ENCODE measurements around the gene DDB1. TPM values are rescaled to one million over a fixed set of nuclear protein-coding genes. Genes with fewer than 3 reads are reported as not detected.
A peak's percentile ranks its signal among the peaks of the same experiment; 100 is the strongest.

DDB1 gene
- total RNA-seq, 2 donors from 2014 or later = 244 to 251 TPM

DNA sequence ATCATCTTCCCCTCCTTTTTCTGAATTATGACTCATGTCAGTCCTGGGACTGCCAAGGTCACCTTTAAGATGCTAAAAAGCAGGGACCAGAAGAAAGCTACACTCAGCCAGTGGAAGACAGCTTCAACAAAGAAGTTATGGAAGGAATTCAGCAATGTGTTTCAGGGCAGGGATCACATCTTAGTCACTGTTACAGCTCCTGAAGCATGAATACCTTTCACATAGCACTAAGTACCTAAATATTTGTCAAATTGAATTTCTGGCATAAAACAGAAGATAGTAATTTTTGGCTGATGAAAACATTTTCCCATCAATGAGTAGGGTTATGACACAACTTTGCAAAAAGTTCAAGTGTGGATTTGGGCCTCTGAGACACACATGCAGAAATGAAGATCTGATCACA is 5.2 kb downstream of the DDB1 start:
- no peak overlapping the region for H3K9ac ChIP-seq (ENCODE audit: extremely low read depth, low read length, poor library complexity, severe bottlenecking)
- Mint-ChIP-seq H3K36me3 (ENCODE audit: low read depth) (peaks cover 57% of the 10 kb centered on the region), H3K27ac (no peak overlapping the region), H3K9me3 (no peaks in the 10 kb centered on the region), H3K4me1 (peaks cover 26% of the 10 kb centered on the region), H3K27me3 (ENCODE audit: insufficient read depth) (no peaks in the 10 kb centered on the region), H3K4me3 (no peak overlapping the region)
- H3K4me3 ChIP-seq (ENCODE audit: low read length) = no peak overlapping the region
- no peaks in the 10 kb centered on the region for H3K9me3 ChIP-seq (ENCODE audit: control insufficient read depth, low read length)
- peaks cover 7% of the 10 kb centered on the region for H3K4me1 ChIP-seq (ENCODE audit: control insufficient read depth, insufficient read depth, low read length)
- H3K27me3 ChIP-seq (ENCODE audit: control insufficient read depth, insufficient read depth, low read length, poor library complexity, severe bottlenecking) = no peaks in the 10 kb centered on the region
- H3K27ac ChIP-seq (ENCODE audit: low read depth, low read length) = no peak overlapping the region
- no peak for DNase-seq
- peaks cover 71% of the 10 kb centered on the region for H3K36me3 ChIP-seq (ENCODE audit: control insufficient read depth, insufficient read depth, low read length)
- TF ChIP-seq, protein P1, sequence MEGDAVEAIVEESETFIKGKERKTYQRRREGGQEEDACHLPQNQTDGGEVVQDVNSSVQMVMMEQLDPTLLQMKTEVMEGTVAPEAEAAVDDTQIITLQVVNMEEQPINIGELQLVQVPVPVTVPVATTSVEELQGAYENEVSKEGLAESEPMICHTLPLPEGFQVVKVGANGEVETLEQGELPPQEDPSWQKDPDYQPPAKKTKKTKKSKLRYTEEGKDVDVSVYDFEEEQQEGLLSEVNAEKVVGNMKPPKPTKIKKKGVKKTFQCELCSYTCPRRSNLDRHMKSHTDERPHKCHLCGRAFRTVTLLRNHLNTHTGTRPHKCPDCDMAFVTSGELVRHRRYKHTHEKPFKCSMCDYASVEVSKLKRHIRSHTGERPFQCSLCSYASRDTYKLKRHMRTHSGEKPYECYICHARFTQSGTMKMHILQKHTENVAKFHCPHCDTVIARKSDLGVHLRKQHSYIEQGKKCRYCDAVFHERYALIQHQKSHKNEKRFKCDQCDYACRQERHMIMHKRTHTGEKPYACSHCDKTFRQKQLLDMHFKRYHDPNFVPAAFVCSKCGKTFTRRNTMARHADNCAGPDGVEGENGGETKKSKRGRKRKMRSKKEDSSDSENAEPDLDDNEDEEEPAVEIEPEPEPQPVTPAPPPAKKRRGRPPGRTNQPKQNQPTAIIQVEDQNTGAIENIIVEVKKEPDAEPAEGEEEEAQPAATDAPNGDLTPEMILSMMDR (conservative IDR thresholded peaks at IDR 0.05) = no peak

DNA sequence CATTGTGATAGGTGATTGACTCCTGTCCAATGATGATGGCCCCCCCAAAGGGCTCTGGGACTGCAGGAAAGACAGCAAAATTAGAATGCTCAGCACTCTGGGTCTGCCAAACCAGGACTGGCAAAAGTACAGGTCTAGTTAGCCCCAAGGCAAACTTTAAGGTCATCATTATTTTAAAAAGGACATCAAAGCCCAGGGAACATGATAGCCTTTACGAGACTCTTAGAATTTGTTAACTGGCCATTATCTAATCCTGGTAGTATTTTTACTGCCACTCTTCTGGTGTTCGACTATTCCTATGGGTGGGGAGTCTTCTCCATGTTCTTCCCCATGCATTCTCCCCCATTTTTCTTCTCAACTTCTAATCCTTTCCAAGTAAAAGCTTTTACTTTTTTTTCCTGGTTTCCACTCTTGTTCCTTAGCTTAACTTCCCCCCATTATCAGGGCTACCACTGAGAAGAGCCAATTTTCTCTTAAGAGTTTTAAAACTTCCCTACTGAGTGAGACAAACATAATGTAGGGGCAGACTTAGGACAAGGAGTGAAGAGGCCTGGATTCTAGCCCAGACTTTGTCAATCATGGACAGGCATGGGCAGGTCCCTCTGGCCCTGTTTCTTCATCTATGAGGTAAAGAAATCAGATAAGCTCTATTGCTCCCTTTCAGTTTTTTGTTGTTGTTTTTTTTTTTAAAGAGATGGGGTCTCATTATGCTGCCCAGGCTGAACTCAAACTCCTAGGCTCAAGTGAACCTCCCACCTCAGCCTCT is 7.1 kb downstream of the DDB1 start:
- Histone ChIP-seq H3K4me1 (ENCODE audit: control insufficient read depth, insufficient read depth, low read length) (peaks cover 7% of the 10 kb centered on the region), H3K9me3 (ENCODE audit: control insufficient read depth, low read length) (no peaks in the 10 kb centered on the region), H3K27me3 (ENCODE audit: control insufficient read depth, insufficient read depth, low read length, poor library complexity, severe bottlenecking) (no peaks in the 10 kb centered on the region), H3K36me3 (ENCODE audit: control insufficient read depth, insufficient read depth, low read length) (peaks cover 89% of the 10 kb centered on the region), H3K9ac (ENCODE audit: extremely low read depth, low read length, poor library complexity, severe bottlenecking) (no peak overlapping the region), H3K4me3 (ENCODE audit: low read length) (no peak overlapping the region), H3K27ac (ENCODE audit: low read depth, low read length) (no peak overlapping the region)
- H3K36me3 Mint-ChIP-seq (ENCODE audit: low read depth) = peaks cover 72% of the 10 kb centered on the region
- TF ChIP-seq, protein P1 (conservative IDR thresholded peaks at IDR 0.05) = no peak
- no peak for DNase-seq
- H3K4me1 Mint-ChIP-seq = peaks cover 16% of the 10 kb centered on the region
- no peaks in the 10 kb centered on the region for H3K9me3 Mint-ChIP-seq
- H3K27ac Mint-ChIP-seq = peak overlapping the region; percentile 57
- no peaks in the 10 kb centered on the region for H3K27me3 Mint-ChIP-seq (ENCODE audit: insufficient read depth)
- no peak overlapping the region for H3K4me3 Mint-ChIP-seq
- 82 to 93% methylated on average over 2 of the region's 2 CpGs for WGBS, 2 experiments (ENCODE audit: insufficient coverage in 1 of 2, insufficient read length in 1 of 2)

GRCh38 chr11:61315260-61315659 is 17.6 kb downstream of the DDB1 start:
- H3K9me3 Mint-ChIP-seq = no peaks in the 10 kb centered on the region
- H3K27ac ChIP-seq (ENCODE audit: low read depth, low read length) = no peak overlapping the region
- DNase-seq = no peak
- no peak overlapping the region for H3K4me3 ChIP-seq (ENCODE audit: low read length)
- H3K4me1 Mint-ChIP-seq = no peaks in the 10 kb centered on the region
- no peaks in the 10 kb centered on the region for H3K4me1 ChIP-seq (ENCODE audit: control insufficient read depth, insufficient read depth, low read length)
- H3K27me3 ChIP-seq (ENCODE audit: control insufficient read depth, insufficient read depth, low read length, poor library complexity, severe bottlenecking) = no peaks in the 10 kb centered on the region
- TF ChIP-seq, protein P1 (conservative IDR thresholded peaks at IDR 0.05) = no peak
- H3K9ac ChIP-seq (ENCODE audit: extremely low read depth, low read length, poor library complexity, severe bottlenecking) = no peak overlapping the region
- peaks cover 71% of the 10 kb centered on the region for H3K36me3 Mint-ChIP-seq (ENCODE audit: low read depth)
- H3K27ac Mint-ChIP-seq = no peak overlapping the region
- no peaks in the 10 kb centered on the region for H3K9me3 ChIP-seq (ENCODE audit: control insufficient read depth, low read length)
- peaks cover 88% of the 10 kb centered on the region for H3K36me3 ChIP-seq (ENCODE audit: control insufficient read depth, insufficient read depth, low read length)
- no peak overlapping the region for H3K4me3 Mint-ChIP-seq
- WGBS, 2 experiments (ENCODE audit: insufficient coverage in 1 of 2, insufficient read length in 1 of 2) = 92 to 97% methylated on average over 2 of the region's 2 CpGs
- no peaks in the 10 kb centered on the region for H3K27me3 Mint-ChIP-seq (ENCODE audit: insufficient read depth)
